ENCODE data around the gene CRABP2. TPM values are rescaled to one million over a fixed set of nuclear protein-coding genes. Genes with fewer than 3 reads are reported as not detected.

CRABP2 gene
- total and polyA plus RNA-seq, 2 donors (not counting 3 experiments of a cell fraction or from before 2014, with no cell fraction given): 0.32 to 1.0 TPM

- H3K4me2 ChIP-seq (ENCODE audit: insufficient read depth, low read length): peak overlapping the region; percentile 29
- H2AFZ ChIP-seq (ENCODE audit: low read depth, low read length): no peak overlapping the region
- no peaks in the 10 kb centered on the region for H3K36me3 ChIP-seq (ENCODE audit: control insufficient read depth in 2 of 2, extremely low read depth in 1 of 2, insufficient read depth in 2 of 2, low read length in 2 of 2)
- no peaks in the 10 kb centered on the region for H3K27me3 ChIP-seq (ENCODE audit: control insufficient read depth in 2 of 2, insufficient read depth in 2 of 2, low read length in 2 of 2)
- H3K9me1 ChIP-seq (replicated peaks; ENCODE audit: control insufficient read depth, extremely low read depth, insufficient read depth, low read length): no peaks in the 10 kb centered on the region
- ChIA-PET CTCF (interaction anchor here (4.0 to 8.7 kb wide), 4 partner anchors 16 to 64 kb away, joined by 31 to 237 read pairs (median 138); partner anchors contain the start of genes HAPLN2 and NES), POLR2A (interaction anchor here (4.5 kb wide), 1 partner anchor 14 kb away, joined by 32 read pairs; the partner anchor contains the start of gene NES)
- TF ChIP-seq, protein P1, sequence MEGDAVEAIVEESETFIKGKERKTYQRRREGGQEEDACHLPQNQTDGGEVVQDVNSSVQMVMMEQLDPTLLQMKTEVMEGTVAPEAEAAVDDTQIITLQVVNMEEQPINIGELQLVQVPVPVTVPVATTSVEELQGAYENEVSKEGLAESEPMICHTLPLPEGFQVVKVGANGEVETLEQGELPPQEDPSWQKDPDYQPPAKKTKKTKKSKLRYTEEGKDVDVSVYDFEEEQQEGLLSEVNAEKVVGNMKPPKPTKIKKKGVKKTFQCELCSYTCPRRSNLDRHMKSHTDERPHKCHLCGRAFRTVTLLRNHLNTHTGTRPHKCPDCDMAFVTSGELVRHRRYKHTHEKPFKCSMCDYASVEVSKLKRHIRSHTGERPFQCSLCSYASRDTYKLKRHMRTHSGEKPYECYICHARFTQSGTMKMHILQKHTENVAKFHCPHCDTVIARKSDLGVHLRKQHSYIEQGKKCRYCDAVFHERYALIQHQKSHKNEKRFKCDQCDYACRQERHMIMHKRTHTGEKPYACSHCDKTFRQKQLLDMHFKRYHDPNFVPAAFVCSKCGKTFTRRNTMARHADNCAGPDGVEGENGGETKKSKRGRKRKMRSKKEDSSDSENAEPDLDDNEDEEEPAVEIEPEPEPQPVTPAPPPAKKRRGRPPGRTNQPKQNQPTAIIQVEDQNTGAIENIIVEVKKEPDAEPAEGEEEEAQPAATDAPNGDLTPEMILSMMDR (IDR thresholded peaks at IDR 0.05; ENCODE audit: extremely low read depth in 1 of 2, insufficient read depth in 1 of 2, low read depth in 1 of 2, low read length in 2 of 2): no peak
- TF ChIP-seq JUN (IDR thresholded peaks at IDR 0.05; ENCODE audit: borderline replicate concordance, insufficient read depth, insufficient read length, low read depth): no peak
- TF ChIP-seq POLR2A (IDR thresholded peaks at IDR 0.05; ENCODE audit: low read depth, low read length): no peak
- TF ChIP-seq MYC (IDR thresholded peaks at IDR 0.05; ENCODE audit: low read depth, low read length): no peak
- no peak for TF ChIP-seq EZH2 (IDR thresholded peaks at IDR 0.05; ENCODE audit: borderline replicate concordance, low read depth, low read length, severe bottlenecking)
- TF ChIP-seq FOS (IDR thresholded peaks at IDR 0.05; ENCODE audit: borderline replicate concordance, insufficient read depth, low read length): no peak
- no peak for TF ChIP-seq GATA2 (IDR thresholded peaks at IDR 0.05; ENCODE audit: insufficient read depth, insufficient read length, low read depth, low read length)
- TF ChIP-seq POLR2AphosphoS5 (IDR thresholded peaks at IDR 0.05; ENCODE audit: insufficient read depth, low read depth, low read length): no peak
- no peak for TF ChIP-seq MAX (IDR thresholded peaks at IDR 0.05; ENCODE audit: insufficient read depth, insufficient read length)
- intact Hi-C loops (cut with micrococcal nuclease) (no loop called here), dilution Hi-C loops (cut with MboI; ENCODE audit: extremely low pct_ligation_motif_present, low sequenced_read_pairs) (no loop called here)
- H3K79me2 ChIP-seq (ENCODE audit: control insufficient read depth, insufficient read depth, low read length): no peaks in the 10 kb centered on the region
- FAIRE-seq (no peak), DNase-seq (ENCODE audit: low read depth, low spot score) (no peak)
- no peaks in the 10 kb centered on the region for H3K9me3 ChIP-seq (replicated peaks; ENCODE audit: control insufficient read depth, insufficient read depth, low read length)
- no peak overlapping the region for H3K4me3 ChIP-seq (replicated peaks in 1 of 3; ENCODE audit: insufficient read depth in 1 of 3, low read depth in 1 of 3, low read length in 3 of 3)
- no TSS peak for BruUV-seq (replicated peaks)
- peak overlapping the region; percentile 85 for H3K27ac ChIP-seq (ENCODE audit: insufficient read depth, low read depth, low read length)
- no peak overlapping the region for H3K9ac ChIP-seq (replicated peaks; ENCODE audit: extremely low read depth, insufficient read depth, low read length)
- H3K4me1 ChIP-seq (ENCODE audit: control insufficient read depth, extremely low read depth, insufficient read depth, low read length): peaks cover 60% of the 10 kb centered on the region
- H4K20me1 ChIP-seq (replicated peaks; ENCODE audit: control insufficient read depth, extremely low read depth, insufficient read depth, low read length): no peaks in the 10 kb centered on the region
Measured at GRCh38 chr1:156662800-156663055, 42.7 kb downstream of the CRABP2 start.

Measured in endothelial cell of umbilical vein (primary cell).